Measurements from ENCODE around the gene ARHGEF12.

DNA sequence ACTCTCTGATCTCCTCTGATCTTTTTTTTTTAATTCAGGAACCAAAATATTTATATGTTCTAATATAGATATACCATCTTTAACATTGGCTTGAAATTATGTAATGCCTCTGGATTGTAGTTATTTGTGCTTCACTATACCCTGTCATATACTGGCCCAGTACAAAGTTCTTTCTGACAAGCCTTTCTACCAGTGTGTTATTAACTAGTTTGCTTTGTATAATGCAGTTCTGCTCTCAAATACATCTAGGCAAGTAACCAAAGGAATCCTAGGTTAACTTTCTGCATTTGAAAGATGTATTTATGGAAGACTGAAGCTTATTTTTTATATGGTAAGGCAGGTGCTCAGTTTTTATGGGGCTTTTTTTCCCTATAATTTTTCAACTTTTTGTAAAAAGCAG lies 36.1 kb downstream of the ARHGEF12 start:
- TF ChIP-seq, protein P1, sequence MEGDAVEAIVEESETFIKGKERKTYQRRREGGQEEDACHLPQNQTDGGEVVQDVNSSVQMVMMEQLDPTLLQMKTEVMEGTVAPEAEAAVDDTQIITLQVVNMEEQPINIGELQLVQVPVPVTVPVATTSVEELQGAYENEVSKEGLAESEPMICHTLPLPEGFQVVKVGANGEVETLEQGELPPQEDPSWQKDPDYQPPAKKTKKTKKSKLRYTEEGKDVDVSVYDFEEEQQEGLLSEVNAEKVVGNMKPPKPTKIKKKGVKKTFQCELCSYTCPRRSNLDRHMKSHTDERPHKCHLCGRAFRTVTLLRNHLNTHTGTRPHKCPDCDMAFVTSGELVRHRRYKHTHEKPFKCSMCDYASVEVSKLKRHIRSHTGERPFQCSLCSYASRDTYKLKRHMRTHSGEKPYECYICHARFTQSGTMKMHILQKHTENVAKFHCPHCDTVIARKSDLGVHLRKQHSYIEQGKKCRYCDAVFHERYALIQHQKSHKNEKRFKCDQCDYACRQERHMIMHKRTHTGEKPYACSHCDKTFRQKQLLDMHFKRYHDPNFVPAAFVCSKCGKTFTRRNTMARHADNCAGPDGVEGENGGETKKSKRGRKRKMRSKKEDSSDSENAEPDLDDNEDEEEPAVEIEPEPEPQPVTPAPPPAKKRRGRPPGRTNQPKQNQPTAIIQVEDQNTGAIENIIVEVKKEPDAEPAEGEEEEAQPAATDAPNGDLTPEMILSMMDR (IDR thresholded peaks at IDR 0.05): no peak
- TF ChIP-seq POLR2AphosphoS5 (IDR thresholded peaks at IDR 0.05) (no peak), EP300 (IDR thresholded peaks at IDR 0.05) (no peak)
